A549 (cell line): ENCODE data around the gene CSNK1D. TPM values are rescaled to one million over a fixed set of nuclear protein-coding genes. Genes with fewer than 3 reads are reported as not detected.

Experiments used
- ATAC-seq, 2 experiments: fragments of 200-7000 bp in 1 of 2; fragments of >200 bp in 1 of 2; cut with Nextera tagmentation in 1 of 2; cut with Tn5 transposase in 1 of 2; 3 replicates each; pipeline versions ENCODE4 v1.8.0 to v1.9.1; 2018 to 2020; ENCODE audit warnings: mild to moderate bottlenecking in 1 of 2, moderate library complexity in 1 of 2
- CTCF ChIA-PET: fragments of 300-600 bp; sonication (Branson Sonifier 250); formaldehyde crosslinking; extraction: SDS; loops from one replicate; lab custom pipeline; 2021; ENCODE audit warnings: antibody characterized with exemption, inconsistent platforms; lab: Yijun Ruan, JAX
- POLR2A ChIA-PET: fragments of 350-600 bp; formaldehyde crosslinking; extraction: SDS; loops from one replicate; lab custom pipeline; 2021; ENCODE audit warnings: antibody characterized with exemption, inconsistent platforms; lab: Yijun Ruan, JAX
- DNase-seq, 2 experiments: peaks; one replicate each; pipeline versions ENCODE4 v3.0.0 to v3.0.0-alpha.2; 2011 to 2016; ENCODE audit warnings: low read depth in 1 of 2, low spot score in 1 of 2
- FAIRE-seq: peaks from 2 replicates; lab custom pipeline; 2011; peaks lifted over from hg19 to GRCh38; lab: Jason Lieb, UNC
- H3K27ac ChIP-seq, 2 experiments: fragments of >200 bp; sonication (Bioruptor Twin); formaldehyde crosslinking; 3 replicates each; pipeline ENCODE4 v1.5.1; 2016 to 2017
- H3K4me1 ChIP-seq: fragments of >200 bp; sonication (Bioruptor Twin); formaldehyde crosslinking; 3 replicates; pipeline ENCODE4 v1.6.1; 2016
- H3K4me2 ChIP-seq: fragments of >200 bp; sonication (Bioruptor Twin); formaldehyde crosslinking; 3 replicates; pipeline ENCODE4 v1.6.1; 2016
- H3K4me3 ChIP-seq: fragments of >200 bp; sonication (Bioruptor Twin); formaldehyde crosslinking; 3 replicates; pipeline ENCODE4 v1.5.1; 2016
- H3K9me3 ChIP-seq: fragments of >200 bp; sonication (Bioruptor Twin); formaldehyde crosslinking; 3 replicates; pipeline ENCODE4 v1.6.1; 2016
- ATOH8 ChIP-seq: fragments of 250-450 bp; sonication (Bioruptor Pico); IDR thresholded peaks from 2 replicates; pipeline ENCODE4 v1.5.0; 2020; ENCODE audit warnings: low read depth, mild to moderate bottlenecking, moderate library complexity
- ESRRA ChIP-seq: fragments of 150-350 bp; IDR thresholded peaks from 2 replicates; pipeline ENCODE4 v1.6.1; 2014; ENCODE audit warnings: mild to moderate bottlenecking, low read length, borderline replicate concordance
- FOSB ChIP-seq: fragments of 250-450 bp; sonication (Bioruptor Pico); IDR thresholded peaks from 2 replicates; pipeline ENCODE4 v1.5.0; 2020; ENCODE audit warnings: mild to moderate bottlenecking, moderate library complexity
- HOXA7 ChIP-seq: fragments of 250-450 bp; sonication (Bioruptor Pico); IDR thresholded peaks from 2 replicates; pipeline ENCODE4 v1.5.0; 2020; ENCODE audit warnings: mild to moderate bottlenecking, moderate library complexity
- HOXB5 ChIP-seq: fragments of 250-450 bp; sonication (Bioruptor Pico); IDR thresholded peaks from 2 replicates; pipeline ENCODE4 v1.5.0; 2020; ENCODE audit warnings: mild to moderate bottlenecking, moderate library complexity
- KDM1A ChIP-seq: fragments of 200-600 bp; sonication (generic); IDR thresholded peaks from 2 replicates; pipeline ENCODE4 v1.6.1; 2016; ENCODE audit warnings: low read depth, mild to moderate bottlenecking
- KDM5A ChIP-seq: fragments of 200-600 bp; sonication (generic); IDR thresholded peaks from 2 replicates; pipeline ENCODE4 v1.6.1; 2016; ENCODE audit warnings: antibody characterized with exemption, mild to moderate bottlenecking
- MAX ChIP-seq: IDR thresholded peaks from 2 replicates; pipeline ENCODE4 v1.6.1; 2012
- MAZ ChIP-seq: fragments of 150-350 bp; IDR thresholded peaks from 2 replicates; pipeline ENCODE4 v1.6.1; 2014; ENCODE audit warnings: antibody characterized with exemption, low read depth, low read length, borderline replicate concordance
- PHF8 ChIP-seq: fragments of 200-600 bp; sonication (generic); IDR thresholded peaks from 2 replicates; pipeline ENCODE4 v1.6.1; 2016; ENCODE audit warnings: low read depth, mild to moderate bottlenecking, antibody characterized with exemption, moderate library complexity, borderline replicate concordance
- POLR2AphosphoS2 ChIP-seq: conservative IDR thresholded peaks from 2 replicates; pipeline ENCODE4 v1.6.1; 2012; ENCODE audit warnings: low read length, improper control_type of control experiment, inconsistent platforms
- RAD21 ChIP-seq, 2 experiments: fragments of >200 bp in 1 of 2; sonication (Bioruptor Twin) in 1 of 2; formaldehyde crosslinking in 1 of 2; IDR thresholded peaks in 1 of 2; conservative IDR thresholded peaks in 1 of 2; 2 replicates in 1 of 2; 3 replicates in 1 of 2; pipeline ENCODE4 v1.6.1; 2012 to 2018; ENCODE audit warnings: inconsistent platforms in 1 of 2
- RCOR1 ChIP-seq: fragments of 150-350 bp; IDR thresholded peaks from 2 replicates; pipeline ENCODE4 v1.6.1; 2014; ENCODE audit warnings: antibody characterized with exemption, low read length, low read depth
- RNF2 ChIP-seq: fragments of 200-600 bp; sonication (generic); IDR thresholded peaks from 2 replicates; pipeline ENCODE4 v1.6.1; 2016; ENCODE audit warnings: low read depth, mild to moderate bottlenecking, antibody characterized with exemption, moderate library complexity, borderline replicate concordance
- SREBF2 ChIP-seq: fragments of 450-650 bp; IDR thresholded peaks from 2 replicates; pipeline ENCODE4 v1.6.1; 2014; ENCODE audit warnings: mild to moderate bottlenecking, moderate library complexity
- TFCP2L1 ChIP-seq: fragments of 250-450 bp; sonication (Bioruptor Pico); IDR thresholded peaks from 2 replicates; pipeline ENCODE4 v1.5.0; 2021; ENCODE audit warnings: mild to moderate bottlenecking
- TP53 ChIP-seq: fragments of 250-450 bp; sonication (Bioruptor Pico); IDR thresholded peaks from 2 replicates; pipeline ENCODE4 v1.5.0; 2021; ENCODE audit warnings: mild to moderate bottlenecking, moderate library complexity
- ZFP36 ChIP-seq: fragments of 450-650 bp; IDR thresholded peaks from 2 replicates; pipeline ENCODE4 v1.6.1; 2014; ENCODE audit warnings: borderline replicate concordance; ENCODE audit not compliant: partially characterized antibody
- WGBS: methylation state at CpG from one replicate; pipeline ENCODE4 v1.1.6; 2017; ENCODE audit errors: missing lambda C conversion rate; 5-methylcytosine and 5-hydroxymethylcytosine counted together
- polyA plus RNA-seq, 4 experiments: library from polyadenylated mRNA; depleted of rRNA in 3 of 4; stranded (reverse); fragments of >200 nt; fragmentation: RNase III in 1 of 4; extraction: RNeasy Plus Mini Kit Qiagen cat#74134 plus additional on column Dnase treatment in 1 of 4; gene quantifications; 2 replicates in 3 of 4; 3 replicates in 1 of 4; pipeline ENCODE4 v1.2.3, GENCODE V29; 2011 to 2017
- TF ChIP-seq, protein P1 (sequence below): fragments of >200 bp; sonication (Bioruptor Twin); formaldehyde crosslinking; IDR thresholded peaks from 3 replicates; pipeline ENCODE4 v1.6.1; 2016
- TF ChIP-seq, protein P2 (sequence below): fragments of 250-450 bp; sonication (Bioruptor Pico); IDR thresholded peaks from 2 replicates; pipeline ENCODE4 v1.5.0; 2021; ENCODE audit warnings: mild to moderate bottlenecking, moderate library complexity, borderline replicate concordance

The CSNK1D gene
- polyA plus RNA-seq, 2 of the 4 experiments (the other 2 are of a cell fraction) = 130 to 163 TPM

DNA sequence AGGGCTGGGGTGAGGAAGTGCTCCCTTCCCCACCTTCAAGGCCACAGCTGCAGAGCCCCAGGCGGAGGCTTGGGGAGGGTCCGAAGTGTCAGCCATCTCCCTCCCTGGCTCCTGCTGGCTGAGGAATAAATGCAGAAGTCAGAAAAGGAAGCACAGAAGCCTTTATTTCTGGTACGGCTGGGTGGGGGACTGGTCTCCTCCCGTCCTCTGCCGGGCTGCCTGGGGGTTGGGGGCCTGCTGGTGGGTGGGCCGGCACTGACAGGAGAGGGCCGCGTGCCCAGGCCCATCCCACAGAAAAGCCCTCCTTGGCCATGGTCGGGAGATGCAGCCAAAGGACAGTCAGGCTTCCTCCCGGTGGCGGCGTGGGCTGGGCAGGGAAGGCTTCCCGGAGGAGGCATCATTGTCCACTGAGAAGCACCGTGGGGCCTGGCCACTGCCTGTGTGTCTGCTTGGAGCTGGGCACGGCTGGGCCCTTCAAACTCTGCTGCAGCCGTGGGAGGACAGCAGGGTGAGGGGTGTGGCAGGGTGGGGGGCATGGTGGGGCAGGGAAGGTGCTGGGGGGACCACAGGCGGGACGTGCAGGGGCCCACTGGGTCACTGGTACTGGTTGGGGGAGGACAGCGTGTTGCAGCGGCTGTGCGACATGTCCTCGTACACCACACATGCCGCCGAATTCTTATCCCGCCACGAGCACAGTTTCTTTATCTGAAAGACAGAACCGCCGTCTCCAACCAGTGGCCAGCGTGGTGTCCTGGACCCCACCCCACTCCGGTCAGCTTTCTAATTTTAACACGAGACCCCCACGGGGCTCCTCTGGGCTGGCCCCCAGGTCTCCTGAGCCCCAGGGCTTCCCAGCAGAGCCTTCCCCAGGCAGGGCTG is 41.5 kb upstream of the CSNK1D start:
- POLR2A ChIA-PET = no interaction called here
- no peaks in the 10 kb centered on the region for H3K4me1 ChIP-seq
- FAIRE-seq (no peak), DNase-seq (no peak), ATAC-seq (0 out of 6 replicates have a peak, but pooled peaks of 1 of the 2 experiments have one; percentile 4)
- H3K4me3 ChIP-seq = no peak overlapping the region
- CTCF ChIA-PET = interaction anchor here (1.0 to 21.2 kb wide), 5 partner anchors 10 to 79 kb away, joined by 5 to 343 read pairs (median 6); partner anchors contain the start of gene SECTM1
- no peak overlapping the region for H3K4me2 ChIP-seq
- 74% methylated on average over 29 of the region's 32 CpGs for WGBS
- no peaks in the 10 kb centered on the region for H3K9me3 ChIP-seq
- H3K27ac ChIP-seq = peak overlapping the region in 1 of 2 experiments; percentile 17; a peak in 2 of 6 replicates
- TF ChIP-seq, protein P1, sequence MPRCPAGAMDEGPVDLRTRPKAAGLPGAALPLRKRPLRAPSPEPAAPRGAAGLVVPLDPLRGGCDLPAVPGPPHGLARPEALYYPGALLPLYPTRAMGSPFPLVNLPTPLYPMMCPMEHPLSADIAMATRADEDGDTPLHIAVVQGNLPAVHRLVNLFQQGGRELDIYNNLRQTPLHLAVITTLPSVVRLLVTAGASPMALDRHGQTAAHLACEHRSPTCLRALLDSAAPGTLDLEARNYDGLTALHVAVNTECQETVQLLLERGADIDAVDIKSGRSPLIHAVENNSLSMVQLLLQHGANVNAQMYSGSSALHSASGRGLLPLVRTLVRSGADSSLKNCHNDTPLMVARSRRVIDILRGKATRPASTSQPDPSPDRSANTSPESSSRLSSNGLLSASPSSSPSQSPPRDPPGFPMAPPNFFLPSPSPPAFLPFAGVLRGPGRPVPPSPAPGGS = no peak
- TF ChIP-seq FOSB (no peak), ZFP36 (peak; percentile 85)

DNA sequence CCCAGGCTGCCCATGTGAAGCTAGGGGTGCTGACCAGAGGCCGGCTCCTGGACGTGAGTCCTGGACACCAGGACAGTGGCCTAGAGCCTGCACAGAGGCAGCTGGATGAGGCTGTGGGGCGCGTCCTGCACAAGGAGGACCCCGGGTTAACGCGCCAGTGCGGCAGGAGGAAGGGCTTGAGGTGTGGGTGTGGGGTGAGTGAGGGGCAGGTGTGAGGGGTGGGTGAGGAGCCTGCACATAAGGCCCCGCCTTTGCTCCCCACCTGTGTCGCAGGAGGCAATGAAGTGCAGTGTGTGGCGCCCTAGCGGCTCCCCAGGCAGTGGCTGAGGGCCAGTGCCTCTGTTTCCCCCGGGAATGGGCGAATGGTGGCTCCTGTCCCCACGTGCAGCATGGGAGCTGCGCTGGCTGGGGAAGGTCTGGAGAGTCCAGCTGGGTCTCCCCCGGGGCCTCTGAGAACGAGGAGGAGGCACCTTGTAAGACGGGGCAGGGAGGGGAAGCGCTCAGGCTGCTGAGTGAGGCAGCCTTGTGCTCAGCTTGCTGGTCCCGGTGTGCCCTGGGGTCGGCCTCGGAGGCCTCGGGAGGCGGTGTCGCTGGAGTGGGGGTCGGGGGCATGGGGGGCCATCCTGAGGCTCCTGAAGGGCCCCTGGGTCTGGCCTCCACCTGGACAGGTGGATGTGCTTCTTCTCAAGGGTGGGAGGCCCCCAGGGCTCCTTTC is 40.7 kb upstream of the CSNK1D start:
- Histone ChIP-seq H3K9me3 (no peaks in the 10 kb centered on the region), H3K4me2 (no peak overlapping the region), H3K4me1 (no peaks in the 10 kb centered on the region), H3K27ac (peak overlapping the region in 1 of 2 experiments; percentile 17; a peak in 2 of 6 replicates), H3K4me3 (no peak overlapping the region)
- ChIA-PET POLR2A (no interaction called here), CTCF (interaction anchor here (0.7 to 21.2 kb wide), 7 partner anchors 9 to 178 kb away, joined by 4 to 343 read pairs (median 6); partner anchors contain the start of gene SECTM1)
- FAIRE-seq (no peak), DNase-seq (no peak), ATAC-seq (no peak)
- TF ChIP-seq KDM1A (no peak), MAZ (no peak), SREBF2 (no peak), ATOH8 (CRISPR knock-in tag) (no peak), HOXB5 (CRISPR knock-in tag) (no peak), HOXA7 (CRISPR knock-in tag) (no peak), TFCP2L1 (CRISPR knock-in tag) (no peak)
- WGBS = 79% methylated on average over 17 of the region's 27 CpGs

- H3K4me1 ChIP-seq = no peaks in the 10 kb centered on the region
- CTCF ChIA-PET = interaction anchor here (0.7 to 21.2 kb wide), 8 partner anchors 9 to 217 kb away, joined by 3 to 343 read pairs (median 6); partner anchors contain the start of gene SECTM1
- POLR2A ChIA-PET = no interaction called here
- H3K27ac ChIP-seq = no peak overlapping the region; a peak in 1 of 6 replicates
- ATAC-seq (no peak), DNase-seq (no peak), FAIRE-seq (no peak)
- H3K9me3 ChIP-seq = no peaks in the 10 kb centered on the region
- H3K4me2 ChIP-seq = no peak overlapping the region
- H3K4me3 ChIP-seq = no peak overlapping the region
- WGBS = 69% methylated on average over 21 of the region's 28 CpGs
- no peak for TF ChIP-seq RCOR1
- no peak for TF ChIP-seq KDM5A
- TF ChIP-seq, protein P2, sequence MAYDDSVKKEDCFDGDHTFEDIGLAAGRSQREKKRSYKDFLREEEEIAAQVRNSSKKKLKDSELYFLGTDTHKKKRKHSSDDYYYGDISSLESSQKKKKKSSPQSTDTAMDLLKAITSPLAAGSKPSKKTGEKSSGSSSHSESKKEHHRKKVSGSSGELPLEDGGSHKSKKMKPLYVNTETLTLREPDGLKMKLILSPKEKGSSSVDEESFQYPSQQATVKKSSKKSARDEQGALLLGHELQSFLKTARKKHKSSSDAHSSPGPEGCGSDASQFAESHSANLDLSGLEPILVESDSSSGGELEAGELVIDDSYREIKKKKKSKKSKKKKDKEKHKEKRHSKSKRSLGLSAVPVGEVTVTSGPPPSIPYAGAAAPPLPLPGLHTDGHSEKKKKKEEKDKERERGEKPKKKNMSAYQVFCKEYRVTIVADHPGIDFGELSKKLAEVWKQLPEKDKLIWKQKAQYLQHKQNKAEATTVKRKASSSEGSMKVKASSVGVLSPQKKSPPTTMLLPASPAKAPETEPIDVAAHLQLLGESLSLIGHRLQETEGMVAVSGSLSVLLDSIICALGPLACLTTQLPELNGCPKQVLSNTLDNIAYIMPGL (CRISPR knock-in tag) = no peak
- TF ChIP-seq POLR2AphosphoS2 = no peak
- no peak for TF ChIP-seq MAX
- TF ChIP-seq, protein P1 = no peak
- no peak for TF ChIP-seq ESRRA
- no peak for TF ChIP-seq TP53 (CRISPR knock-in tag)
- no peak for TF ChIP-seq RAD21 (conservative IDR thresholded peaks at IDR 0.05 in 1 of 2, IDR thresholded peaks at IDR 0.05 in 1 of 2)
- no peak for TF ChIP-seq PHF8
- no peak for TF ChIP-seq RNF2
Measured at GRCh38 chr17:82313195-82314011, 39.9 kb upstream of the CSNK1D start.
